ENCODE results near the gene DEGS2.

DNA sequence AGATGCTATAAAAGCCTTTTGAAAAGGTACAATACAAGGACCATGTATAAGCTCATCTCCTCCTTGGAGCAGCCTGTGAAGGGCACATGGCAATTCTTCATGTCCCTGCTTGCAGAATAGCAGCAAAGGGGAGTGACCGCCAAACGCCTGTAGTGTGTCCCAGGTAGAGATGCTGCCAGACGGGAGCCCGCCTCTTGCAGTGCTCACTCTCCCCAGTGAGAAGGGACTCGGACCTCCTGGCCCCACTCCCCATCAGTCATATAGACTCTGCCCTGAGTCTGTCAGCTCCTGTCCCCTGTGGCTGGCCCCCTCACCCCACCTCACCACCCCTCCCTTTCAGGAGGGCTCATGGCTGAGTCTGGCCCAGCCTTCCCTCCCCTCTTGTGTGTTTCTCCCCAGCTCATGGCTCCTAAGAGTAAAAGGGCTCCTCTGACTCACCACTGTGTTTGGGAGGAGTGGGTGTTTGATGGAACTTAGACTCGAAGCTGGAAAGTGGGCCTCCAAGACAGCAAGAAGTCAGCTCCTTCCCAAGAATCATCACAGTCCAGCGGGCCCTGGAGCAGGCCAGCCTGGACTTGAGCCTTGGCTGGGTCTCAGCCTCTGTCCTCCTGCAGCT lies 40.9 kb downstream of the DEGS2 start:
- TF ChIP-seq, protein P1, sequence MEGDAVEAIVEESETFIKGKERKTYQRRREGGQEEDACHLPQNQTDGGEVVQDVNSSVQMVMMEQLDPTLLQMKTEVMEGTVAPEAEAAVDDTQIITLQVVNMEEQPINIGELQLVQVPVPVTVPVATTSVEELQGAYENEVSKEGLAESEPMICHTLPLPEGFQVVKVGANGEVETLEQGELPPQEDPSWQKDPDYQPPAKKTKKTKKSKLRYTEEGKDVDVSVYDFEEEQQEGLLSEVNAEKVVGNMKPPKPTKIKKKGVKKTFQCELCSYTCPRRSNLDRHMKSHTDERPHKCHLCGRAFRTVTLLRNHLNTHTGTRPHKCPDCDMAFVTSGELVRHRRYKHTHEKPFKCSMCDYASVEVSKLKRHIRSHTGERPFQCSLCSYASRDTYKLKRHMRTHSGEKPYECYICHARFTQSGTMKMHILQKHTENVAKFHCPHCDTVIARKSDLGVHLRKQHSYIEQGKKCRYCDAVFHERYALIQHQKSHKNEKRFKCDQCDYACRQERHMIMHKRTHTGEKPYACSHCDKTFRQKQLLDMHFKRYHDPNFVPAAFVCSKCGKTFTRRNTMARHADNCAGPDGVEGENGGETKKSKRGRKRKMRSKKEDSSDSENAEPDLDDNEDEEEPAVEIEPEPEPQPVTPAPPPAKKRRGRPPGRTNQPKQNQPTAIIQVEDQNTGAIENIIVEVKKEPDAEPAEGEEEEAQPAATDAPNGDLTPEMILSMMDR (IDR thresholded peaks at IDR 0.05), result no peak
- TF ChIP-seq POLR2A (IDR thresholded peaks at IDR 0.05), result no peak

Data from testis (tissue), 2 donors.